ENCODE results near the gene NCOA7.
A peak's percentile ranks its signal among the peaks of the same experiment; 100 is the strongest.

The NCOA7 gene

GRCh38 chr6:125832391-125833117, 41.8 kb downstream of the NCOA7 start:
- H3K4me1 ChIP-seq (ENCODE audit: insufficient read depth, low read length, severe bottlenecking): peaks cover 39% of the 10 kb centered on the region
- H3K4me2 ChIP-seq (ENCODE audit: low read length): peak overlapping the region; percentile 38; the same call in 1 of the 2 replicates

GRCh38 chr6:125834348-125834747, 43.6 kb downstream of the NCOA7 start:
- Histone ChIP-seq H3K9ac (ENCODE audit: low read length) (no peak overlapping the region), H3K9me3 (ENCODE audit: low read length) (no peaks in the 10 kb centered on the region), H3K4me3 (ENCODE audit: low read depth, low read length, poor library complexity, severe bottlenecking) (no peak overlapping the region), H3K36me3 (ENCODE audit: insufficient read depth, low read length) (no peaks in the 10 kb centered on the region; the same call in 1 of the 2 replicates), H4K20me1 (ENCODE audit: insufficient read depth, low read length) (no peaks in the 10 kb centered on the region), H3F3A (ENCODE audit: insufficient read depth, low read length) (no peaks in the 10 kb centered on the region), H2AFZ (ENCODE audit: low read length) (no peak overlapping the region), H3K79me2 (ENCODE audit: insufficient read depth, low read length) (peaks cover 44% of the 10 kb centered on the region; the same call in 1 of the 2 replicates), H3K27me3 (ENCODE audit: insufficient read depth, low read length) (no peaks in the 10 kb centered on the region), H3K27ac (ENCODE audit: low read depth, low read length, poor library complexity, severe bottlenecking) (peak overlapping the region; percentile 23), H3K9me2 (ENCODE audit: low read depth, low read length) (no peaks in the 10 kb centered on the region), H3K4me2 (ENCODE audit: low read length) (no peak overlapping the region), H3K4me1 (ENCODE audit: insufficient read depth, low read length, severe bottlenecking) (peaks cover 39% of the 10 kb centered on the region)
- no peak for TF ChIP-seq EZH2 (IDR thresholded peaks at IDR 0.05; ENCODE audit: borderline replicate concordance, low read length)
- TF ChIP-seq CTCF (IDR thresholded peaks at IDR 0.05; ENCODE audit: low read length): no peak

More at GRCh38 chr6:125832391-125833117, 41.8 kb downstream of the NCOA7 start:
- TF ChIP-seq CTCF (IDR thresholded peaks at IDR 0.05; ENCODE audit: low read length) (no peak), EZH2 (IDR thresholded peaks at IDR 0.05; ENCODE audit: borderline replicate concordance, low read length) (no peak)
- H3K9me2 ChIP-seq (ENCODE audit: low read depth, low read length): no peaks in the 10 kb centered on the region
- no peaks in the 10 kb centered on the region for H3K9me3 ChIP-seq (ENCODE audit: low read length)
- H3K36me3 ChIP-seq (ENCODE audit: insufficient read depth, low read length): no peaks in the 10 kb centered on the region; the same call in 1 of the 2 replicates
- peak overlapping the region; percentile 12; the same call in 1 of the 2 replicates for H3K9ac ChIP-seq (ENCODE audit: low read length)
- H3K27ac ChIP-seq (ENCODE audit: low read depth, low read length, poor library complexity, severe bottlenecking): peak overlapping the region; percentile 32
- no peaks in the 10 kb centered on the region for H3F3A ChIP-seq (ENCODE audit: insufficient read depth, low read length)
- no peaks in the 10 kb centered on the region for H4K20me1 ChIP-seq (ENCODE audit: insufficient read depth, low read length)
- no peak overlapping the region for H3K4me3 ChIP-seq (ENCODE audit: low read depth, low read length, poor library complexity, severe bottlenecking)
- peaks cover 44% of the 10 kb centered on the region; the same call in 1 of the 2 replicates for H3K79me2 ChIP-seq (ENCODE audit: insufficient read depth, low read length)
- H3K27me3 ChIP-seq (ENCODE audit: insufficient read depth, low read length): no peaks in the 10 kb centered on the region
- no peak overlapping the region for H2AFZ ChIP-seq (ENCODE audit: low read length)

- Histone ChIP-seq H3K79me2 (ENCODE audit: insufficient read depth, low read length) (peaks cover 35% of the 10 kb centered on the region; the same call in 1 of the 2 replicates), H3K4me3 (ENCODE audit: low read depth, low read length, poor library complexity, severe bottlenecking) (no peak overlapping the region), H3K9me3 (ENCODE audit: low read length) (no peaks in the 10 kb centered on the region), H3K9me2 (ENCODE audit: low read depth, low read length) (no peaks in the 10 kb centered on the region), H3K36me3 (ENCODE audit: insufficient read depth, low read length) (no peaks in the 10 kb centered on the region; the same call in 1 of the 2 replicates), H4K20me1 (ENCODE audit: insufficient read depth, low read length) (no peaks in the 10 kb centered on the region), H3K27ac (ENCODE audit: low read depth, low read length, poor library complexity, severe bottlenecking) (no peak overlapping the region), H3F3A (ENCODE audit: insufficient read depth, low read length) (no peaks in the 10 kb centered on the region), H3K4me1 (ENCODE audit: insufficient read depth, low read length, severe bottlenecking) (peaks cover 39% of the 10 kb centered on the region), H2AFZ (ENCODE audit: low read length) (no peak overlapping the region), H3K4me2 (ENCODE audit: low read length) (no peak overlapping the region), H3K9ac (ENCODE audit: low read length) (no peak overlapping the region), H3K27me3 (ENCODE audit: insufficient read depth, low read length) (no peaks in the 10 kb centered on the region)
- TF ChIP-seq CTCF (IDR thresholded peaks at IDR 0.05; ENCODE audit: low read length) (no peak), EZH2 (IDR thresholded peaks at IDR 0.05; ENCODE audit: borderline replicate concordance, low read length) (no peak)
Observed at GRCh38 chr6:125835221-125835744, 44.5 kb downstream of the NCOA7 start.
